ENCODE measurements around the gene H1-8. TPM values are rescaled to one million over a fixed set of nuclear protein-coding genes. Genes with fewer than 3 reads are reported as not detected.
A peak's percentile ranks its signal among the peaks of the same experiment; 100 is the strongest.
"Not testable (repeated sequence)": the region's sequence is repeated elsewhere in the genome, so short reads cannot be mapped to it uniquely, and the experiment has no call there.

Gene H1-8
- not detected for polyA plus RNA-seq
- long read RNA-seq, donor 1, result 0 reads
- long read RNA-seq, donor 2, result 0 reads
- long read RNA-seq, donor 3, result 0 reads
- long read RNA-seq, donor 4, result 0 reads
- long read RNA-seq, donor 5, result 0 reads
- long read RNA-seq, donor 6, result 0 reads
- long read RNA-seq, donor 7, result 0 reads
- long read RNA-seq, donor 8, result 0 reads
- long read RNA-seq, donor 9, result 0 reads
- long read RNA-seq, donor 10, result 0 reads

GRCh38 chr3:129543156-129543790 lies at the start of gene H1-8:
Gene H1-8 (plus strand): TSS chr3:129543175. CDS start chr3:129543219, 44 bp downstream.
- FAIRE-seq (no peak), DNase-seq (no peak)
- WGBS, 3 donors, result 88 to 91% (median 88%) methylated on average over 15 to 16 of the region's 16 CpGs
- H3K36me3 ChIP-seq (ENCODE audit: control insufficient read depth in 3 of 3, insufficient read depth in 2 of 3, low read depth in 1 of 3, low read length in 3 of 3), result no peaks in the 10 kb centered on the region
- H3K4me3 ChIP-seq (ENCODE audit: low read depth in 1 of 3, low read length in 3 of 3), result no peak within 1 kb of the TSS
- no peaks in the 10 kb centered on the region for H3K4me1 ChIP-seq (ENCODE audit: control insufficient read depth in 3 of 3, insufficient read depth in 2 of 3, low read depth in 1 of 3, low read length in 2 of 3)
- H3K27ac ChIP-seq (ENCODE audit: low read depth in 1 of 3, low read length in 2 of 3), result no peak within 1 kb of the TSS
- H3K9me3 ChIP-seq (ENCODE audit: control insufficient read depth in 2 of 2, insufficient read depth in 1 of 2, low read depth in 1 of 2, low read length in 1 of 2), result no peaks in the 10 kb centered on the region
- no peaks in the 10 kb centered on the region for H3K27me3 ChIP-seq (ENCODE audit: control insufficient read depth in 3 of 3, insufficient read depth in 3 of 3, low read length in 3 of 3)

GRCh38 chr3:129493206-129493605 lies 49.8 kb upstream of the H1-8 start:
- Histone ChIP-seq H3K36me3 (ENCODE audit: control insufficient read depth in 3 of 3, insufficient read depth in 2 of 3, low read depth in 1 of 3, low read length in 3 of 3) (peaks cover 0 to 60% (median 2%) of the 10 kb centered on the region in 3 donors), H3K9me3 (ENCODE audit: control insufficient read depth in 2 of 2, insufficient read depth in 1 of 2, low read depth in 1 of 2, low read length in 1 of 2) (no peaks in the 10 kb centered on the region), H3K4me3 (ENCODE audit: low read depth in 1 of 3, low read length in 3 of 3) (no peak overlapping the region), H3K27ac (ENCODE audit: low read depth in 1 of 3, low read length in 2 of 3) (no peak overlapping the region), H3K27me3 (ENCODE audit: control insufficient read depth in 3 of 3, insufficient read depth in 3 of 3, low read length in 3 of 3) (no peaks in the 10 kb centered on the region), H3K4me1 (ENCODE audit: control insufficient read depth in 3 of 3, insufficient read depth in 2 of 3, low read depth in 1 of 3, low read length in 2 of 3) (peaks cover 0 to 5% (median 4%) of the 10 kb centered on the region in 3 donors)
- WGBS, 3 donors, result 87 to 93% (median 92%) methylated on average over 4 of the region's 4 CpGs
- FAIRE-seq (no peak), DNase-seq (no peak)

- WGBS, 3 donors, result 71 to 88% (median 85%) methylated on average over 5 of the region's 5 CpGs
- not testable (repeated sequence) for H3K9me3 ChIP-seq (ENCODE audit: control insufficient read depth in 2 of 2, insufficient read depth in 1 of 2, low read depth in 1 of 2, low read length in 1 of 2); DNase-seq; FAIRE-seq; H3K4me1 ChIP-seq (ENCODE audit: control insufficient read depth in 3 of 3, insufficient read depth in 2 of 3, low read depth in 1 of 3, low read length in 2 of 3); H3K4me3 ChIP-seq (ENCODE audit: low read depth in 1 of 3, low read length in 3 of 3); H3K27me3 ChIP-seq (ENCODE audit: control insufficient read depth in 3 of 3, insufficient read depth in 3 of 3, low read length in 3 of 3)
- H3K36me3 ChIP-seq (ENCODE audit: control insufficient read depth in 3 of 3, insufficient read depth in 2 of 3, low read depth in 1 of 3, low read length in 3 of 3), result peaks cover 0 to 61% (median 2%) of the 10 kb centered on the region in 3 donors
- peak overlapping the region in 2 of 3 donors; percentile 45 to 83 for H3K27ac ChIP-seq (ENCODE audit: low read depth in 1 of 3, low read length in 2 of 3)
Observed at GRCh38 chr3:129494499-129494898, 48.5 kb upstream of the H1-8 start.

- not testable (repeated sequence) for DNase-seq; H3K4me3 ChIP-seq (ENCODE audit: low read depth in 1 of 3, low read length in 3 of 3); H3K9me3 ChIP-seq (ENCODE audit: control insufficient read depth in 2 of 2, insufficient read depth in 1 of 2, low read depth in 1 of 2, low read length in 1 of 2); FAIRE-seq; H3K27me3 ChIP-seq (ENCODE audit: control insufficient read depth in 3 of 3, insufficient read depth in 3 of 3, low read length in 3 of 3); H3K4me1 ChIP-seq (ENCODE audit: control insufficient read depth in 3 of 3, insufficient read depth in 2 of 3, low read depth in 1 of 3, low read length in 2 of 3)
- 78 to 95% (median 94%) methylated on average over 10 of the region's 10 CpGs for WGBS, 3 donors
- Histone ChIP-seq H3K36me3 (ENCODE audit: control insufficient read depth in 3 of 3, insufficient read depth in 2 of 3, low read depth in 1 of 3, low read length in 3 of 3) (peaks cover 0 to 66% (median 2%) of the 10 kb centered on the region in 3 donors), H3K27ac (ENCODE audit: low read depth in 1 of 3, low read length in 2 of 3) (peak overlapping the region in 1 of 3 donors; percentile 79)
Observed at GRCh38 chr3:129495006-129495639, 47.9 kb upstream of the H1-8 start.

GRCh38 chr3:129497876-129498275 lies 45.1 kb upstream of the H1-8 start:
- not testable (repeated sequence) for H3K9me3 ChIP-seq (ENCODE audit: control insufficient read depth in 2 of 2, insufficient read depth in 1 of 2, low read depth in 1 of 2, low read length in 1 of 2); H3K27me3 ChIP-seq (ENCODE audit: control insufficient read depth in 3 of 3, insufficient read depth in 3 of 3, low read length in 3 of 3); FAIRE-seq; H3K4me3 ChIP-seq (ENCODE audit: low read depth in 1 of 3, low read length in 3 of 3); DNase-seq; H3K27ac ChIP-seq (ENCODE audit: low read depth in 1 of 3, low read length in 2 of 3); H3K4me1 ChIP-seq (ENCODE audit: control insufficient read depth in 3 of 3, insufficient read depth in 2 of 3, low read depth in 1 of 3, low read length in 2 of 3)
- WGBS, 3 donors, result 88 to 95% (median 95%) methylated on average over 2 of the region's 2 CpGs
- peaks cover 0 to 63% (median 0%) of the 10 kb centered on the region in 3 donors for H3K36me3 ChIP-seq (ENCODE audit: control insufficient read depth in 3 of 3, insufficient read depth in 2 of 3, low read depth in 1 of 3, low read length in 3 of 3)

- peaks cover 0 to 65% (median 0%) of the 10 kb centered on the region in 3 donors for H3K36me3 ChIP-seq (ENCODE audit: control insufficient read depth in 3 of 3, insufficient read depth in 2 of 3, low read depth in 1 of 3, low read length in 3 of 3)
- not testable (repeated sequence) for H3K4me3 ChIP-seq (ENCODE audit: low read depth in 1 of 3, low read length in 3 of 3); H3K9me3 ChIP-seq (ENCODE audit: control insufficient read depth in 2 of 2, insufficient read depth in 1 of 2, low read depth in 1 of 2, low read length in 1 of 2); H3K4me1 ChIP-seq (ENCODE audit: control insufficient read depth in 3 of 3, insufficient read depth in 2 of 3, low read depth in 1 of 3, low read length in 2 of 3); H3K27me3 ChIP-seq (ENCODE audit: control insufficient read depth in 3 of 3, insufficient read depth in 3 of 3, low read length in 3 of 3); DNase-seq; H3K27ac ChIP-seq (ENCODE audit: low read depth in 1 of 3, low read length in 2 of 3); FAIRE-seq
- 82 to 86% (median 82%) methylated on average over 6 to 8 of the region's 8 CpGs for WGBS, 3 donors
Observed at GRCh38 chr3:129498603-129499488, 44.1 kb upstream of the H1-8 start.

GRCh38 chr3:129499604-129500333 lies 43.2 kb upstream of the H1-8 start:
- DNase-seq; H3K9me3 ChIP-seq (ENCODE audit: control insufficient read depth in 2 of 2, insufficient read depth in 1 of 2, low read depth in 1 of 2, low read length in 1 of 2); FAIRE-seq; H3K27me3 ChIP-seq (ENCODE audit: control insufficient read depth in 3 of 3, insufficient read depth in 3 of 3, low read length in 3 of 3); H3K4me1 ChIP-seq (ENCODE audit: control insufficient read depth in 3 of 3, insufficient read depth in 2 of 3, low read depth in 1 of 3, low read length in 2 of 3); H3K4me3 ChIP-seq (ENCODE audit: low read depth in 1 of 3, low read length in 3 of 3): not testable (repeated sequence)
- Histone ChIP-seq H3K36me3 (ENCODE audit: control insufficient read depth in 3 of 3, insufficient read depth in 2 of 3, low read depth in 1 of 3, low read length in 3 of 3) (peaks cover 0 to 73% (median 0%) of the 10 kb centered on the region in 3 donors), H3K27ac (ENCODE audit: low read depth in 1 of 3, low read length in 2 of 3) (peak overlapping the region in 1 of 3 donors; percentile 66)
- WGBS, 3 donors, result 87 to 92% (median 92%) methylated on average over 12 to 13 of the region's 14 CpGs

Data from small intestine (tissue), 16 donors.